ENCODE measurements around the gene GAGE2A. TPM values are rescaled to one million over a fixed set of nuclear protein-coding genes. Genes with fewer than 3 reads are reported as not detected.

GAGE2A gene
- total RNA-seq, 2 experiments from 2014 or later, result not detected

- peak; percentile 60 for DNase-seq
- POLR2A ChIA-PET, result no interaction called here
- Mint-ChIP-seq H3K4me1 (peaks cover 6% of the 10 kb centered on the region), H3K36me3 (ENCODE audit: low read depth) (peaks cover 1% of the 10 kb centered on the region), H3K27me3 (peaks cover 2% of the 10 kb centered on the region), H3K27ac (peak overlapping the region; percentile 63), H3K9me3 (peaks cover 2% of the 10 kb centered on the region), H3K4me3 (peak overlapping the region; percentile 71)
- CTCF ChIA-PET, result interaction anchor here (0.9 to 1.7 kb wide), 2 partner anchors 12 to 17 kb away, joined by 3 to 4 read pairs; no protein-coding TSS in a partner anchor
Observed at GRCh38 chrX:49627086-49627777, 37.9 kb downstream of the GAGE2A start.

GRCh38 chrX:49644991-49645637 lies 55.8 kb downstream of the GAGE2A start:
- peaks cover 3% of the 10 kb centered on the region for H3K27me3 Mint-ChIP-seq
- no peaks in the 10 kb centered on the region for H3K36me3 Mint-ChIP-seq (ENCODE audit: low read depth)
- H3K9me3 Mint-ChIP-seq, result no peaks in the 10 kb centered on the region
- CTCF ChIA-PET, result no interaction called here
- POLR2A ChIA-PET, result no interaction called here
- H3K4me3 Mint-ChIP-seq, result no peak overlapping the region
- no peak for DNase-seq
- no peaks in the 10 kb centered on the region for H3K4me1 Mint-ChIP-seq
- no peak overlapping the region for H3K27ac Mint-ChIP-seq

Other genes starting within 250 kb of the GAGE2A start
- not detected for gene GAGE12C, start 57.3 kb upstream of the GAGE2A start, total RNA-seq
- gene GAGE12D, start 47.8 kb upstream of the GAGE2A start, total RNA-seq, result not detected
- gene GAGE12E, start 38.2 kb upstream of the GAGE2A start, total RNA-seq, result not detected
- not detected for gene GAGE12F, start 28.7 kb upstream of the GAGE2A start, total RNA-seq
- gene GAGE12G, start 19.1 kb upstream of the GAGE2A start, total RNA-seq, result not detected
- not detected for gene GAGE12H, start 9.5 kb upstream of the GAGE2A start, total RNA-seq
- gene GAGE1, start 9.5 kb downstream of the GAGE2A start, total RNA-seq, result not detected
- not detected for gene PAGE1, start 106.5 kb downstream of the GAGE2A start, total RNA-seq
- not detected for gene PAGE4, start 239.8 kb downstream of the GAGE2A start, total RNA-seq

Measured in activated CD4-positive, alpha-beta T cell treated with anti-CD3 and anti-CD28 coated beads, Interleukin-2, amount 10 ng/mL, durations not matched to agents 7 days and 5 days (primary cell).